GM23338 (cell line): ENCODE results near the gene RNF5. TPM values are rescaled to one million over a fixed set of nuclear protein-coding genes. Genes with fewer than 3 reads are reported as not detected.

Source experiments
- ATAC-seq: fragments of 200-7000 bp; cut with Tn5 transposase; 3 replicates; pipeline ENCODE4 v1.9.1; 2020
- DNase-seq: peaks from one replicate; pipeline ENCODE4 v3.0.0-alpha.2; 2015; ENCODE audit warnings: low spot score
- H2AFZ ChIP-seq: fragments of 200-600 bp; sonication (generic); 2 replicates; pipeline ENCODE4 v1.8.0; 2016; ENCODE audit warnings: antibody characterized with exemption, mild to moderate bottlenecking, moderate library complexity
- H3F3A ChIP-seq: fragments of 200-600 bp; sonication (generic); replicated peaks from 2 replicates; pipeline ENCODE4 v1.8.0; 2017; ENCODE audit warnings: antibody characterized with exemption, mixed run types, low read depth
- H3K27ac ChIP-seq: fragments of 200-600 bp; sonication (generic); 2 replicates; pipeline ENCODE4 v1.6.1; 2016; ENCODE audit warnings: low read depth
- H3K27me3 ChIP-seq: fragments of 200-600 bp; sonication (generic); 2 replicates; pipeline ENCODE4 v1.8.0; 2016; ENCODE audit warnings: mild to moderate bottlenecking, mixed run types, moderate library complexity; ENCODE audit not compliant: insufficient read depth
- H3K36me3 ChIP-seq: fragments of 200-600 bp; sonication (generic); 2 replicates; pipeline ENCODE4 v1.8.0; 2016; ENCODE audit warnings: mild to moderate bottlenecking; ENCODE audit not compliant: insufficient read depth
- H3K4me1 ChIP-seq: fragments of 200-600 bp; sonication (generic); 2 replicates; pipeline ENCODE4 v1.8.0; 2016; ENCODE audit warnings: mild to moderate bottlenecking, moderate library complexity; ENCODE audit not compliant: insufficient read depth
- H3K4me2 ChIP-seq: fragments of 200-600 bp; sonication (generic); 2 replicates; pipeline ENCODE4 v1.7.1; 2017; ENCODE audit warnings: mixed run types
- H3K4me3 ChIP-seq: fragments of 200-600 bp; sonication (generic); 2 replicates; pipeline ENCODE4 v1.6.1; 2016; ENCODE audit warnings: mixed run types
- H3K79me2 ChIP-seq: fragments of 200-600 bp; sonication (generic); replicated peaks from 2 replicates; pipeline ENCODE4 v1.8.0; 2017; ENCODE audit warnings: mild to moderate bottlenecking; ENCODE audit not compliant: insufficient read depth
- H3K9me2 ChIP-seq: fragments of 200-600 bp; sonication (generic); 2 replicates; pipeline ENCODE4 v1.8.0; 2017; ENCODE audit not compliant: insufficient read depth
- H4K20me1 ChIP-seq: fragments of 200-600 bp; sonication (generic); replicated peaks from 2 replicates; pipeline ENCODE4 v1.8.0; 2017; ENCODE audit warnings: mild to moderate bottlenecking; ENCODE audit not compliant: insufficient read depth
- H3K27ac Mint-ChIP-seq: 2 replicates; pipeline ENCODE4 v1.8.0; 2020; ENCODE audit warnings: inconsistent platforms, mild to moderate bottlenecking, moderate library complexity, mixed read lengths
- H3K27me3 Mint-ChIP-seq: 3 replicates; pipeline ENCODE4 v1.8.0; 2022; ENCODE audit warnings: low read depth, mild to moderate bottlenecking, moderate library complexity, mixed read lengths, inconsistent platforms; ENCODE audit not compliant: insufficient read depth, poor library complexity
- H3K36me3 Mint-ChIP-seq: 3 replicates; pipeline ENCODE4 v1.8.0; 2021; ENCODE audit warnings: low read depth, mild to moderate bottlenecking, inconsistent platforms, moderate library complexity, mixed read lengths
- H3K4me1 Mint-ChIP-seq: 3 replicates; pipeline ENCODE4 v1.8.0; 2020; ENCODE audit warnings: mild to moderate bottlenecking, inconsistent platforms, mixed read lengths
- H3K4me3 Mint-ChIP-seq: 3 replicates; pipeline ENCODE4 v1.8.0; 2021; ENCODE audit warnings: moderate library complexity, mild to moderate bottlenecking, inconsistent platforms, mixed read lengths
- H3K9me3 Mint-ChIP-seq: 3 replicates; pipeline ENCODE4 v1.8.0; 2020; ENCODE audit warnings: moderate library complexity, mild to moderate bottlenecking, inconsistent platforms, mixed read lengths
- CTCF ChIP-seq, 2 experiments: fragments of 200-600 bp in 1 of 2; sonication (generic) in 1 of 2; conservative IDR thresholded peaks; 2 replicates each; pipeline versions ENCODE4 v1.5.1 to v1.6.1; 2016 to 2017; ENCODE audit warnings: antibody characterized with exemption in 2 of 2, low read depth in 2 of 2, mild to moderate bottlenecking in 2 of 2, moderate library complexity in 1 of 2
- ETS1 ChIP-seq: IDR thresholded peaks from 2 replicates; pipeline ENCODE4 v1.6.1; 2016; ENCODE audit warnings: antibody characterized with exemption
- EZH2 ChIP-seq: fragments of 200-600 bp; sonication (generic); IDR thresholded peaks from one replicate; pipeline ENCODE4 v1.8.0; 2017; ENCODE audit warnings: antibody characterized with exemption, mild to moderate bottlenecking, low read depth; ENCODE audit not compliant: unreplicated experiment
- JUNB ChIP-seq: IDR thresholded peaks from one replicate; pipeline ENCODE4 v1.6.1; 2016; ENCODE audit warnings: antibody characterized with exemption; ENCODE audit not compliant: unreplicated experiment
- NANOG ChIP-seq: IDR thresholded peaks from 2 replicates; pipeline ENCODE4 v1.6.1; 2016; ENCODE audit warnings: antibody characterized with exemption, borderline replicate concordance
- POLR2AphosphoS5 ChIP-seq: IDR thresholded peaks from 2 replicates; pipeline ENCODE4 v1.6.1; 2016; ENCODE audit warnings: antibody characterized with exemption, low read depth
- REST ChIP-seq: IDR thresholded peaks from one replicate; pipeline ENCODE4 v1.6.1; 2018; ENCODE audit warnings: antibody characterized with exemption; ENCODE audit not compliant: unreplicated experiment
- STAT1 ChIP-seq: IDR thresholded peaks from one replicate; pipeline ENCODE4 v1.6.1; 2016; ENCODE audit warnings: antibody characterized with exemption; ENCODE audit not compliant: unreplicated experiment
- ZNF114 ChIP-seq: fragments of 250-450 bp; sonication (Bioruptor Pico); IDR thresholded peaks from 2 replicates; pipeline ENCODE4 v1.5.0; 2020; ENCODE audit warnings: mild to moderate bottlenecking, moderate library complexity
- ZNF331 ChIP-seq: fragments of 250-450 bp; sonication (Bioruptor Pico); IDR thresholded peaks from 2 replicates; pipeline ENCODE4 v1.5.0; 2020; ENCODE audit warnings: low read depth, mild to moderate bottlenecking, moderate library complexity
- polyA plus RNA-seq: library from polyadenylated mRNA; unstranded; fragments of >200 nt; fragmentation: Nextera tagmentation; extraction: Ambion mirVana; gene quantifications from 2 replicates; pipeline ENCODE4 v1.2.1, GENCODE V29; 2016
- total RNA-seq: library from RNA; depleted of rRNA; stranded (reverse); fragments of >200 nt; shearing (Covaris generic); gene quantifications from 2 replicates; pipeline ENCODE4 v1.2.3, GENCODE V29; 2014

Gene RNF5
- total and polyA plus RNA-seq, 2 experiments from 2014 or later, result 119 to 164 TPM

- H3K27ac ChIP-seq, result no peak overlapping the region
- no peak overlapping the region for H2AFZ ChIP-seq
- peaks cover 24% of the 10 kb centered on the region for H3K4me1 ChIP-seq
- ATAC-seq, result no peak
- no peak for DNase-seq
- Mint-ChIP-seq H3K9me3 (no peaks in the 10 kb centered on the region; the same call in 2 of the 3 replicates), H3K4me1 (peaks cover 26% of the 10 kb centered on the region), H3K36me3 (no peaks in the 10 kb centered on the region), H3K27ac (no peak overlapping the region), H3K4me3 (no peak overlapping the region), H3K27me3 (peaks cover 9% of the 10 kb centered on the region)
- H3K36me3 ChIP-seq, result no peaks in the 10 kb centered on the region
- TF ChIP-seq POLR2AphosphoS5 (no peak), CTCF (conservative IDR thresholded peaks at IDR 0.05; ENCODE audit: low read depth in 2 of 2) (no peak), STAT1 (no peak), ETS1 (no peak), ZNF331 (CRISPR knock-in tag) (no peak), EZH2 (no peak), REST (no peak), NANOG (no peak)
- H4K20me1 ChIP-seq, result no peaks in the 10 kb centered on the region
- no peak overlapping the region for H3K4me2 ChIP-seq
- no peak overlapping the region for H3K4me3 ChIP-seq
- no peaks in the 10 kb centered on the region for H3K27me3 ChIP-seq
- H3K9me2 ChIP-seq, result no peaks in the 10 kb centered on the region
- H3K79me2 ChIP-seq, result no peaks in the 10 kb centered on the region
- peaks cover 17% of the 10 kb centered on the region for H3F3A ChIP-seq
Observed at GRCh38 chr6:32198866-32199265, 20.7 kb downstream of the RNF5 start.

- Mint-ChIP-seq H3K27me3 (peaks cover 6% of the 10 kb centered on the region), H3K36me3 (no peaks in the 10 kb centered on the region), H3K4me3 (no peak overlapping the region), H3K27ac (no peak overlapping the region), H3K9me3 (no peaks in the 10 kb centered on the region; the same call in 2 of the 3 replicates), H3K4me1 (peaks cover 11% of the 10 kb centered on the region; the same call in 2 of the 3 replicates)
- ATAC-seq (no peak), DNase-seq (no peak)
- H3K27me3 ChIP-seq, result no peaks in the 10 kb centered on the region
- H3K79me2 ChIP-seq, result no peaks in the 10 kb centered on the region
- H3F3A ChIP-seq, result peaks cover 11% of the 10 kb centered on the region
- H3K9me2 ChIP-seq, result no peaks in the 10 kb centered on the region
- no peaks in the 10 kb centered on the region for H3K36me3 ChIP-seq
- TF ChIP-seq STAT1, result no peak
- TF ChIP-seq ZNF114 (CRISPR knock-in tag), result no peak
- no peak for TF ChIP-seq JUNB
- H3K4me3 ChIP-seq, result no peak overlapping the region
- no peak overlapping the region for H2AFZ ChIP-seq
- H3K4me2 ChIP-seq, result no peak overlapping the region
- no peak overlapping the region for H3K27ac ChIP-seq
- peaks cover 11% of the 10 kb centered on the region; the same call in 1 of the 2 replicates for H3K4me1 ChIP-seq
- no peaks in the 10 kb centered on the region for H4K20me1 ChIP-seq
Observed at GRCh38 chr6:32200711-32201475, 22.7 kb downstream of the RNF5 start.
